GM10847 (cell line): ENCODE measurements around the gene VRTN.

Source experiments
- POLR2A ChIP-seq: IDR thresholded peaks from 2 replicates; pipeline ENCODE4 v1.6.1; 2011; ENCODE audit not compliant: insufficient read length; ENCODE audit errors: extremely low read depth

Gene VRTN

GRCh38 chr14:74377976-74378690 is 29.9 kb downstream of the VRTN start:
- TF ChIP-seq POLR2A: no peak

GRCh38 chr14:74380172-74380571 is 31.9 kb downstream of the VRTN start:
- no peak for TF ChIP-seq POLR2A

- no peak for TF ChIP-seq POLR2A
Observed at GRCh38 chr14:74380845-74381244, 32.6 kb downstream of the VRTN start.

- TF ChIP-seq POLR2A: no peak
Observed at GRCh38 chr14:74382231-74382630, 34.0 kb downstream of the VRTN start.

- TF ChIP-seq POLR2A: no peak
Observed at GRCh38 chr14:74389980-74390379, 41.7 kb downstream of the VRTN start.

GRCh38 chr14:74391479-74391878 is 43.2 kb downstream of the VRTN start:
- no peak for TF ChIP-seq POLR2A

- no peak for TF ChIP-seq POLR2A
Observed at GRCh38 chr14:74392616-74393570, 44.6 kb downstream of the VRTN start.

- TF ChIP-seq POLR2A: no peak
Observed at GRCh38 chr14:74394549-74394948, 46.3 kb downstream of the VRTN start.

GRCh38 chr14:74395094-74395493 is 46.8 kb downstream of the VRTN start:
- TF ChIP-seq POLR2A: no peak

- TF ChIP-seq POLR2A: no peak
Observed at GRCh38 chr14:74400031-74400685, 51.9 kb downstream of the VRTN start.

- TF ChIP-seq POLR2A: no peak
Observed at GRCh38 chr14:74400919-74401503, 52.7 kb downstream of the VRTN start.

- TF ChIP-seq POLR2A: peak; percentile 22
Observed at GRCh38 chr14:74401504-74402241, 53.4 kb downstream of the VRTN start.

GRCh38 chr14:74402401-74403251 is 54.4 kb downstream of the VRTN start:
- no peak for TF ChIP-seq POLR2A

GRCh38 chr14:74403619-74404417 is 55.5 kb downstream of the VRTN start:
- TF ChIP-seq POLR2A: no peak
